Pancreas (tissue), 10 donors: ENCODE data around the gene NAB2. TPM values are rescaled to one million over a fixed set of nuclear protein-coding genes. Genes with fewer than 3 reads are reported as not detected.

Experiments
- ATAC-seq, 4 donors: fragments of 200-7000 bp; cut with Tn5 transposase; one replicate each; pipeline versions ENCODE4 v1.8.0 to v1.9.1; 2020; ENCODE audit warnings: mild to moderate bottlenecking in 4 of 4, moderate library complexity in 4 of 4
- DNase-seq, 6 donors: peaks; one replicate each; pipeline ENCODE4 v3.0.0-alpha.2; 2020
- FAIRE-seq: peaks from 2 replicates; lab custom pipeline; 2012; peaks lifted over from hg19 to GRCh38; lab: Jason Lieb, UNC
- H3K27ac ChIP-seq, 4 donors: fragments of 200-600 bp; sonication (generic); 1 replicate in 3 of 4; 2 replicates in 1 of 4; pipeline versions ENCODE4 v1.5.0 to v1.8.0; 2020
- H3K27me3 ChIP-seq, 4 donors: fragments of 200-600 bp; one replicate each; pipeline ENCODE4 v1.8.0; 2021
- H3K36me3 ChIP-seq, 3 donors: fragments of 200-600 bp; sonication (generic) in 1 of 3; one replicate each; pipeline versions ENCODE4 v1.5.0 to v1.8.0; 2020 to 2021
- H3K4me1 ChIP-seq, 3 donors: fragments of 200-600 bp; one replicate each; pipeline ENCODE4 v1.8.0; 2021
- H3K4me3 ChIP-seq, 4 donors: fragments of 200-600 bp; sonication (generic) in 2 of 4; one replicate each; pipeline versions ENCODE4 v1.5.0 to v1.8.0; 2020 to 2021
- H3K9me3 ChIP-seq, 4 donors: fragments of 200-600 bp; one replicate each; pipeline ENCODE4 v1.8.0; 2021
- WGBS, 2 donors: extraction: QIAGEN DNeasy Blood & Tissue Kit; methylation state at CpG; one replicate each; pipeline ENCODE4 v1.1.7; 2013; 5-methylcytosine and 5-hydroxymethylcytosine counted together
- intact Hi-C, 3 donors: fragments of 100-400 bp; cut with DNase I; formaldehyde crosslinking; loops; one replicate each; pipeline versions ENCODE4 v1.11.1 to v1.14.2; 2022
- polyA plus RNA-seq, 2 donors: library from polyadenylated mRNA; stranded (reverse); fragments of 200-250 nt; gene quantifications; one replicate each; pipeline ENCODE4 v1.2.3, GENCODE V29; 2013
- total RNA-seq, 6 donors: library from RNA; stranded (reverse); fragmentation: NEBNext Ultra II Directional in 4 of 6; extraction: Animal tissue kit (Norgen Biotek cat#: 25700) in 4 of 6; gene quantifications; one replicate each; pipeline versions ENCODE4 v1.2.1 to v1.2.4, GENCODE V29; 2021 to 2023
- TF ChIP-seq, protein P1 (sequence below), 4 donors: fragments of 200-600 bp; sonication (generic) in 3 of 4; IDR thresholded peaks; one replicate each; pipeline versions ENCODE4 v1.5.0 to v1.8.0; 2021; ENCODE audit warnings: antibody characterized with exemption in 4 of 4
- donor health status: healthy with polysubstance abuse.
- donor health status: DM: no; HTN: no; CAD: no; lungs with moderate emphysema.
- donor health status: DM: no; HTN: no; CAD: no.
- donor health status: control.
- donor health status: control.
- donor health status: Bipolar disorder and iron deficiency.
- donor health status: DM: yes; HTN: yes; CAD: no.
- donor health status: DM: no; HTN: no; CAD: no.
- donor health status: DM: no; HTN: no; CAD: no.
- donor health status: DM: yes; HTN: yes; CAD: no.

NAB2 gene
- total and polyA plus RNA-seq, 8 donors = 2.1 to 21.3 (median 5.6) TPM

- intact Hi-C loops = no loop called here
- peak overlapping the region; percentile 46 to 89 (median 70) for H3K4me3 ChIP-seq
- DNase-seq (peak; percentile 76 to 87 (median 86)), ATAC-seq (peak; percentile 30 to 67 (median 52)), FAIRE-seq (no peak)
- H3K4me1 ChIP-seq = peaks cover 0 to 6% (median 0%) of the 10 kb centered on the region in 3 donors
- H3K27me3 ChIP-seq = no peaks in the 10 kb centered on the region
- TF ChIP-seq, protein P1, sequence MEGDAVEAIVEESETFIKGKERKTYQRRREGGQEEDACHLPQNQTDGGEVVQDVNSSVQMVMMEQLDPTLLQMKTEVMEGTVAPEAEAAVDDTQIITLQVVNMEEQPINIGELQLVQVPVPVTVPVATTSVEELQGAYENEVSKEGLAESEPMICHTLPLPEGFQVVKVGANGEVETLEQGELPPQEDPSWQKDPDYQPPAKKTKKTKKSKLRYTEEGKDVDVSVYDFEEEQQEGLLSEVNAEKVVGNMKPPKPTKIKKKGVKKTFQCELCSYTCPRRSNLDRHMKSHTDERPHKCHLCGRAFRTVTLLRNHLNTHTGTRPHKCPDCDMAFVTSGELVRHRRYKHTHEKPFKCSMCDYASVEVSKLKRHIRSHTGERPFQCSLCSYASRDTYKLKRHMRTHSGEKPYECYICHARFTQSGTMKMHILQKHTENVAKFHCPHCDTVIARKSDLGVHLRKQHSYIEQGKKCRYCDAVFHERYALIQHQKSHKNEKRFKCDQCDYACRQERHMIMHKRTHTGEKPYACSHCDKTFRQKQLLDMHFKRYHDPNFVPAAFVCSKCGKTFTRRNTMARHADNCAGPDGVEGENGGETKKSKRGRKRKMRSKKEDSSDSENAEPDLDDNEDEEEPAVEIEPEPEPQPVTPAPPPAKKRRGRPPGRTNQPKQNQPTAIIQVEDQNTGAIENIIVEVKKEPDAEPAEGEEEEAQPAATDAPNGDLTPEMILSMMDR (IDR thresholded peaks at IDR 0.05) = no peak
- H3K9me3 ChIP-seq = no peaks in the 10 kb centered on the region
- WGBS, 2 donors = 0% methylated on average over 50 to 52 of the region's 52 CpGs
- H3K36me3 ChIP-seq = no peaks in the 10 kb centered on the region
- H3K27ac ChIP-seq = peak overlapping the region; percentile 91 to 98 (median 94)
These were observed 1.8 kb upstream of the NAB2 start for GRCh38 chr12:57087010-57087690.

- Histone ChIP-seq H3K27ac (peak overlapping the region; percentile 91 to 98 (median 94)), H3K27me3 (no peaks in the 10 kb centered on the region), H3K36me3 (no peaks in the 10 kb centered on the region), H3K4me1 (peaks cover 0 to 6% (median 0%) of the 10 kb centered on the region in 3 donors), H3K4me3 (peak overlapping the region; percentile 46 to 89 (median 70)), H3K9me3 (no peaks in the 10 kb centered on the region)
- 0% methylated on average over 35 to 37 of the region's 37 CpGs for WGBS, 2 donors
- intact Hi-C loops = no loop called here
- ATAC-seq = peak; percentile 56 to 70 (median 62)
- TF ChIP-seq, protein P1 (IDR thresholded peaks at IDR 0.05) = no peak
- no peak for FAIRE-seq
- peak; percentile 82 to 91 (median 85) for DNase-seq
These were observed 1.1 kb upstream of the NAB2 start for GRCh38 chr12:57087691-57088353.

DNA sequence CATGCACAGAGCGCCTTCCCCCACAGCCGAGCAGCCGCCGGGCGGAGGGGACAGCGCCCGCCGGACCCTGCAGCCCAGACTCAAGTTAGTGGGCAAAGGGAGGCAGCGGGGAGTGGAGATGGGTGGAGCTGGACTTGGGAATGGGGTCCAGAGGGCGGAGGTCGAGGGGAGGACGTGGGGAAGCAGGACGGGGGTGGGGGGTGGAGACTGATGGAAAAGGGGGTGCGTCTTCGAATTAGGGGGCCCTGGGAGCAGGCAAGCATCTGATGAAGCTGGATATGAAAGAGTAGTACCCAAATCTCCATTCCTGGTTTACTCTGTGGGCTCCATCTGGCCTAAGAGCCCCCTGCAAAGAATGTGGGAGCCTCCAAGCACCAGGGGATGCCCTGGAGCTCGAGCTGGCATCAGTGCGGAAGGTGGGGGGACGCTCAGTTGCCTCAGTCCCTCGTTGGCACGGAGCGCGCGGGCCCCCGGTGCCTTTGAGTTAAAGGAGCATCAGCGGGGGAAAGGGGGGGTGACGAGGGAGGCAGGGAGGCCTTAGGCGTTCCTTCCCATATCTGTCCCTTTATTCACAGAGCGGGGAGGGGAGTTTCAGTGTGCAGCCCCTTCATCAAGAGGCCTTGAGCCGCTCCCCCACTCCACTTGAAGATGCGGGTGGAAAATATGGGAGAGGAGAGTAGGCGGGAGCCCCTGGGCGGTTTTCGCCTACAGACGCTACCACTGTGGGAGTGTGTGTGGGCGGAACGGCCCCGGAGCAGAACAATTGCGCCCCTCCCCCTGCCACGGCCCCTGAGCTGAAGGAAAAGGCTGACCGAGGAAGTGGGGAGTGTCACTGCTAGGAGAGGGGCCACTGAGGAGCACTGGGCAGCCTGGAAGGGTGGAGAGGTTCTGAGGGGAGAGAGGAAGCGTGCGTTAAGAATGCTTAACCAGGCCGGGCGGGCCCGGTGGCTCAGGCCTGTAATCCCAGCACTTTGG, 644 bp downstream of the NAB2 start:
- Histone ChIP-seq H3K36me3 (no peaks in the 10 kb centered on the region), H3K4me1 (peaks cover 0 to 6% (median 0%) of the 10 kb centered on the region in 3 donors), H3K27ac (peak overlapping the region; percentile 26 to 98 (median 70)), H3K4me3 (peak overlapping the region; percentile 59 to 89 (median 74)), H3K9me3 (no peaks in the 10 kb centered on the region), H3K27me3 (no peaks in the 10 kb centered on the region)
- ATAC-seq (no peak), FAIRE-seq (no peak), DNase-seq (peak; percentile 46 to 70 (median 67))
- WGBS, 2 donors = 6 to 8% methylated on average over 40 to 45 of the region's 45 CpGs
- TF ChIP-seq, protein P1 (IDR thresholded peaks at IDR 0.05) = no peak
- intact Hi-C loops = no loop called here

DNA sequence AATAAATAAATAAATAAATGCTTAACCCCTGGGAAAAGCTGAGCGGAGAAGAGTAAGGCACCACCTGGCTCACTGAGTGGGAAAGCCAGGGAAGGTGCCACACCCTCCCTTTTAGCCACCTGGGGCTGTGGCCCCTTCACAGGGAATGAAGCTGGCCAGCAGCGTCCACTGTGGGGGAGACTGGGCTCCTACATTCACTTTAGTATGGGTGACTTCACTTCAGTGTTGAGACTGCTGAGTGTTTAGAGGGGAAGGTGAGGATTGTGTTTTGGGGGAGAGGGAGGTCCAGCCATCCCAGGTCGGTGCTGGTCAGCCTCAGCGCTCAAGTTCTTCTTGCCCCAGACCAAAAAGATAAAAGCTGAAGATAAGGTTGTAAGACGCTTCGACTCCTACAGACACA, 1.6 kb downstream of the NAB2 start:
- TF ChIP-seq, protein P1 (IDR thresholded peaks at IDR 0.05) = no peak
- peak in 1 of 6 donors; percentile 36 for DNase-seq
- H3K36me3 ChIP-seq = peaks cover 0 to 4% (median 0%) of the 10 kb centered on the region in 3 donors
- no peak for FAIRE-seq
- intact Hi-C loops = no loop called here
- H3K27me3 ChIP-seq = no peaks in the 10 kb centered on the region
- peak overlapping the region in 1 of 4 donors; percentile 98 for H3K27ac ChIP-seq
- peaks cover 0 to 6% (median 0%) of the 10 kb centered on the region in 3 donors for H3K4me1 ChIP-seq
- H3K9me3 ChIP-seq = no peaks in the 10 kb centered on the region
- 70 to 71% methylated on average over 6 of the region's 6 CpGs for WGBS, 2 donors
- peak overlapping the region in 1 of 4 donors; percentile 82 for H3K4me3 ChIP-seq
- ATAC-seq = no peak
